GM19035 (cell line): ENCODE data around the gene PTPRE.
"Not testable (repeated sequence)": the region's sequence is repeated elsewhere in the genome, so short reads cannot be mapped to it uniquely, and the experiment has no call there.

ENCODE experiments used
- ATAC-seq: cut with Tn5 transposase; IDR thresholded peaks from one replicate; pipeline ENCODE4 v1.9.1; 2021; ENCODE audit not compliant: unreplicated experiment

Gene PTPRE

DNA sequence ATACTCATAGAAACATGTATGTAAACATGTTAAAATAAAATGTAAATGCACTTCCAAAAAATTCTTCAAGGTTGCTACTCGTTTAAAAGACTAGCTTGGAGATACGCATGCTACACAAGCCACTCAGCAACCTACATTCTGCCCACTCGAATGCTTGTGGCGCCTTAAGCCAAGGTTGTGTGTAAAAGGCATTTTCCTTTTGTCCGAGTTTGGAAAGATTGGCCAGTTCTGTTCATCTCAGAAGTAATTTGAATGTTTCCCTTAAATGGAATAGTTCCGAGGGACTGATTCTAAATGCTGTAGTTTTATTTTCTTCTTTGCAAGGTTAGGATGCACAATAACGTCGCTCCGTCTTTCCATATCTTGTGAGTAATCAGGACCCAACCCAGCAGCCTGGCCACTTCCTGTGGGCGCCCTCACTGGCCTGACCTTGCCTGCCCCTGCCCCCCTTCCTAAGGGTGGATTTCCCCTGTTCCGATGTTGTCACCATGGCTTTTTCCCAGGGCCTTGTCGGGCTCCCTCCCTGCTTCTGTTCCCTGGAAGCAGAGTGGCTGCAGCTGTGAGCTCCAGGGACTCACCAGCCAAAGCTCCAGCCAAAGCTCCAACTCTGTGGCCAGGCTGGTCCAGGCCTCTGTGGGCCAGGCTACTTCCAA is 70.6 kb downstream of the PTPRE start:
- no peak for ATAC-seq

DNA sequence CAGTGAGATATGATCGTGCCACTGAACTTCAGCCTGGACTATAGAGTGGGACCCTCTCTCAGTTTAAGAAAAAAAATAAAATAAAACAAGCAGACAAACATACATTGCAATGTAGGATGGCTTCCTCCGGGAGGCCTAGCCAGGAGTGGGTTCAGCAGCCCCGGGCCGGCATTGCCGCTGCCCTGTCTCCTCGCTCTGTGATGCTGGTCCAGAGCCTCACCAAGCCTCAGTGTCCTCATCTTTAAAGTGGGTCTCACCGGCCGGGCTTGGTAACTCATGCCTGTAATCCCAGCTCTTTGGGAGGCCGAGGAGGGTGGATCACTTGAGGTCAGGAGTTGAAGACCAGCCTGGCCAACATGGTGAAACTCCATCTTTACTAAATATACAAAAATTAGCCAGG is 71.6 kb downstream of the PTPRE start:
- ATAC-seq, result no peak

DNA sequence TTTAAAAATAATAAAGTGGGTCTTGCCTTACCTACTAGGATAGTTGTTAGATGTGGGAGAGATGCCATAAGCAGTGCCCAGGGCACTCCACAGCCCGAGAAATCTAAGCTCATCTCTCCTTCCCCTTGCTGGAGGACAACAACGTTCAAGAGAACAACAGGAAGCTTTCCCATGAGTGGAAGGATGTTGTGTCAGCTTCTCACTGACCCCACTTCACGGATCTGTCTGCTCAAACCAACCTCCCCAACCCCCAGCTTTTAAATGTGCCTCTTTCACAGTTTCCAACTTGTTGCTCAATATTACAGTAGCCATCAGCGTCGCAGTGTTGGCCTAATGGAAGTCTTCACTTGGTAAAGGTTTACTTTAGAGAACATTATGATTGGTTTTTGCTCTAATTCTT is 72.1 kb downstream of the PTPRE start:
- ATAC-seq, result no peak

GRCh38 chr10:127979566-127979965 is 72.7 kb downstream of the PTPRE start:
- no peak for ATAC-seq

DNA sequence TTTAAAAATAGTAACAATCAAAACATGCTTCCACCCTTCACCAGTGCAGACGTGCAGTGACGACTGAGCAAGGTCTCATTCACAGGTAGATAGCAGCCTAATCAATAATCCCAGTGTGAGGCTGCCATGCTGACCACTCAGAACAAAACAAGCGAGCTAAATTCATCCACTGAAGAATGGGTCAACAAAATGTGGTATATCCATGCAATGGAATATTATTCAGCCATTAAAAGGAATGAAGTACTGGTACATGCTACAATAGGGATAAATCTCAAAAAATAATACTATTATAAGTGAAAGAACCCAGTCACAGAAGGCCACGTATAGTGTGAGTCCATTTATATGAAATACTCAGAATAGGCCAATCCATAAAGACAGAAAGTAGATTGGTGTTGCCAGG is 74.0 kb downstream of the PTPRE start:
- ATAC-seq, result no peak

DNA sequence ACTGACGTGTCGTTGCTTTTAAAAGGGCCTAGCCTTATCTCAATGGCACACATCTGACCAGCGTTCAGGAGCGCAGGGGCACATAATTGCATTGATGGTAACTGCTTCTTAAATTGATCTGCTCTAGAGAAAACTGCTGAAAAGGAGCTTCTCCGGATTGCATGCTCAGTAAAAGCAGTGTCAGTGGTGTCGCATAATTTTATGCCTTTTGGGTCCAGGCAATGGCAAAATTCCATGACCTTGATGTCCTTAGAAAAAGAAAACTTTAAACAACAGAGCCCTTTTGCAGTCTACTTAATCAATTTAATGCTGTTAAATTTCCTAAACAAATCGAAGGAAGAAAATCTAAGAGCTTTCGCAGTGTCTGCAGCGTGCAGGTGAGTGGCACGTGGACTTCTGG is 75.7 kb downstream of the PTPRE start:
- ATAC-seq, result no peak

- ATAC-seq, result no peak
Measured at GRCh38 chr10:127983344-127984100, 76.6 kb downstream of the PTPRE start.

- no peak for ATAC-seq
Measured at GRCh38 chr10:127984945-127985344, 78.0 kb downstream of the PTPRE start.

- ATAC-seq, result no peak
Measured at GRCh38 chr10:127986531-127987466, 79.9 kb downstream of the PTPRE start.

DNA sequence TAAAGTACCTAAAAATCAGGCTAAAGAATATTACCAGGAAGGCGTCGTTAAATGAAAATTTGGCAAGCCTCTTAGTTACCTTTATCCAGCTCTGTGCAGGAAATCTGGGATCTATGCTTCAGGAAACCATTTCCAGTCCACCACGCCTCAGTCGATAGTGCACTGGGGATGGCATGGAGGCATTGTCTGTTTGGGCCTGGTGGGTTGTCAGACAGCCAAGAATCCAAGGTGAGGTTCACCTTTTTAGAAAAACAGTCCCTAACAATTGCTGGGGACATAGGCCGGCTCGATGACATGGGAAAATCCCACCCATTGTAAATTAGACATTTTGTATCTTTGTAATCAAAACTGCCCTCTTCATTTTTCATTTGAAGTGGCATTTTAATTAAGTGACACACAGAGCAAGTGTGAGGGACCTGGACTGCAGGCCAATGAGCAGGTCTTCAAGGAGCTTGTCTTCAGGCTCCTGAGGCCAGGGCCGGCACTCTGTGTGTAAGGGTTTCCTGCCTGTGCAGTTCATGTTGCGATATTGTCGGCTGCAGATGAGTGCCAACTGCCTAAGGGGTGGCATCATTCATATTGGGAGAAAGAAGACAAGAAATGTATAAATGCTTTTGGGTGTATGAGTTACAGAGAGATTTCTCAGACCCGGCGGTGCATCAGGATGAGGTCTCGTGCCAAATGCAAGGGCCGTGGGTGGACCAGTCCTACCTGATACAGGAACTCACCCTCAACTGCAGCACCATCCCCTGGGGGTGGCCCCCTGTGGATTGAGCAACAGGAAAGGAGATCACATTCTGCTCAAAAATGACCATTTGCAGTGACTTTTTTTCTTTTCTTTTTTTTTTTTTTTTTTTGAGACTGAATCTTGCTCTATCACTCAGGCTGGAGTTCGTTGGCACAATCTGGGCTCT is 80.8 kb downstream of the PTPRE start:
- ATAC-seq, result no peak

DNA sequence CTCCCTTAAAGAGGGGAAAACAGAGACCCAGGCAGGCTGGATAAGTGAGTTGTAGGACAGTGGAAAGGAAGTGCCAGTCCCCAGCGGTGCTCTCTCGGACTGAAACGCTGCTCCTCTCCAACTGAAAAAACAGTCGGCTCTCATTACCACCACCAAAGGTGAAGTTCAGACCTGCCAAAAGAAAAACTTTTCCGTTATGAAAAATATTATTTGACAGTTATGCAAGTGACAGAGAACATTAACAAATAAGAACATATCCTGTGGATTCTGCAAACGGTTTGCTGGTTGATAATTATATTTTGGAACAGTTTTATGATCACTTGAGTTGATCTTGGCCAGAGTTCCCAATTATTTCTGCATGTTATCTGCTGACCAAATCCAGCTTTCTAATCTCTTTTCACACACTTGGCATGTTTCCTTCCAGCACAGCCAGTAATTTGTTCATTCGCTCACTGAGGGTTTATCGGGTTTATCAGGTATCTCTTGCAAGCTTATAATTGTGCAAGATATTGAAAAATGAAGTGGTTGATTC is 82.6 kb downstream of the PTPRE start:
- no peak for ATAC-seq

DNA sequence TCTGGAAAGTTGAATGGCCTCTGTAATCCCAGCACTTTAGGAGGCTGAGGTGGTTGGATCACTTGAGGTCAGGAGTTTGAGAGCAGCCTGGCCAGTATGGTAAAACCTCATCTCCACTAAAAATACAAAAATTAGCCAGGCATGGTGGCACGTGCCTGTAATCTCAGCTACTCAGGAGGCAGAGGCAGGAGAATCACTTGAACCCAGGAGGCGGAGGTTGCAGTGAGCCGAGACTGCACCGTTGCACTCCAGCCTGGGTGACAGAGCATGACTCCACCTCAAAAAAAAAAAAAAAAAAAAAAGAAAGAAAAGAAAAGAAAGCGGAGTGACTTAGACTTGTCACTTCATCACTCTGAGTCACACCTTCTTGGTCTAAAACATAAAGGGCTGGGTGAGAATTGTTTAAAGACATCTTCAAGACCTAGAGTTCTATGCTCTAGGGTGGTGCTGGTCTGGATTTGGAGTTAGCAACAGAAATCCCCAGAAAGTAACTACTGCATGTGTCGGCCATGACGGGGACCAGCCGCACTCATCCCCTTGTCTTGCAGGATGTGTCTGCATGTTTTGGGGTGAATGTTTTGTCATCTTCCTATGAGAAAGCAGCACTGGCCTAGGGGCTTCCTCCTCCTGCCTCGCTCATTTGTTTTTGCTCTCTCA is 83.4 kb downstream of the PTPRE start:
- ATAC-seq, result not testable (repeated sequence)

- no peak for ATAC-seq
Measured at GRCh38 chr10:127990846-127991542, 84.1 kb downstream of the PTPRE start.

DNA sequence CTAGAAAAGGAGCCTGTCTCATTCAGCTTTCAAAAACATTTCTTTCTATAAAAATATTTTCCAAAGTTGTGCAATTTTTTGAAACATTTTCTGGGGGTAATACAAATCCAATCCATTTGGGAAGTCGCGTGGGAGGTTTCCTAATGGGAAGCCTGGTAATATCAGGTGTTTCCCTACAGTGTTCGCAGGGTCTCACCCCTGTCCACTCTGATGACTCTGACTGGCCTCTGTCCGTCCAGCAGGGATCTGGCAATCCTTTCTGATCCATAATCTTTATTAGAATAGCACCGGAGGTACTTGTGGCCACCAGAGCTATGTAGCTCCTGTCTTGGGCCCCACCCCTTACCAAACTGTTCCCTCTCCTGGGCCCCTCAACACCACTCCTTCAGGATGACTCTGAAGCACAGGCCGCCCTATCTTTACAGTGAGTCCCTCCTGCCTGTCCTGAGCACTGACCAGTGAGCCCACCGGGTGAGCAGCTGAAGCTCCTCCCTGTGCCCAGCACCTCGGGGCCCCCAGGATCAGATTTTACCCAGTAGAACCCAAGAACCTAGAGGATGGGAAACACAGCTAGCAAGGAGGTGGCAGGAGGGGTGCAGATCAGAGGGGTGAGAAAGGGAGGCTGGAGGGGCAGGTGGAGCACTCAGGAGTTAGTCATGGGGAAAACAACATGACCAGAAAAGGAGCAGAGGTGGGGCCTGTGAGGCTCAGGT is 84.8 kb downstream of the PTPRE start:
- no peak for ATAC-seq

DNA sequence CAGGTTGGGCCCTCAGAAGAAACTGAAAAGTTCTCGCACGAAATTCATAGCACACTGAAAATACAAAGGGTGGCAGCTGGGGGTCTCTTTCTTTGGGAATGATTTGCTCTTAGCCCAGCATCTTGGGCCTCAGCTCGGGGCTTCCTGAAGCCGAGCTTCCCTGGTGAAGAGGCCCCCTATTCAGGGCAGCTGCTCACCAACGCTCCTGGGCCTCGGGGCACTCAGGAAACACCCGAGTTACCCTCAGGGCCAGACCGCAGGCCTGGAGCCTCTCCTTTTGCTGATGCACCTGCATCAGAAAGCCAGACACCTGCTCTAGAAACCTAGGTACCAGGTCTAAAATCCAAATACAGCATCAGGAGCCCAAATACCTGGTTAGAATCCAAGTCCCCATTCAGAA is 85.5 kb downstream of the PTPRE start:
- ATAC-seq, result no peak

- no peak for ATAC-seq
Measured at GRCh38 chr10:127993056-127993690, 86.3 kb downstream of the PTPRE start.

GRCh38 chr10:127995939-127996338 is 89.0 kb downstream of the PTPRE start:
- no peak for ATAC-seq

DNA sequence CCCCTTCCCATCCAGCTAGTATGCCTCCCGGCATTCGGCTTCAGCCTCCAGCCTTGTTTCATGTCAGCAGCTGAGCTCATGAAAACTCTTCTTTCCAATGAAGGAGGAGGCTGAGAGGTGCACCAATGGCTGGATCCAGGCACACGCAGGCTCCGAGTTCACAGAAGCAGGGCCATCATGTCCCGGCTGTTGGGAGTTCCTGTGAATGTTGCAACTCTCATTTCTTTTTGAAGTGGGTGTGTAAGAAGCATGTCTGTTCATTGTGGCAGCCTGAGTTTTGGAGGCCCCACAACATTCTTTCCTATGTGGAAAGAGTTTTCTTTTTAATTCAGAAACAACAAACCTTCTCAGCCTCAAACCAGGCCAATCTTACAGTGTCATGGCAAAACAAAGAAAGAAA is 89.7 kb downstream of the PTPRE start:
- ATAC-seq, result no peak
